Fibroblast of skin of right biceps (primary cell): ENCODE results near the gene OR7A17.

Experiments
- DNase-seq: peaks from one replicate; pipeline ENCODE4 v3.0.0-alpha.2; 2013

The OR7A17 gene

DNA sequence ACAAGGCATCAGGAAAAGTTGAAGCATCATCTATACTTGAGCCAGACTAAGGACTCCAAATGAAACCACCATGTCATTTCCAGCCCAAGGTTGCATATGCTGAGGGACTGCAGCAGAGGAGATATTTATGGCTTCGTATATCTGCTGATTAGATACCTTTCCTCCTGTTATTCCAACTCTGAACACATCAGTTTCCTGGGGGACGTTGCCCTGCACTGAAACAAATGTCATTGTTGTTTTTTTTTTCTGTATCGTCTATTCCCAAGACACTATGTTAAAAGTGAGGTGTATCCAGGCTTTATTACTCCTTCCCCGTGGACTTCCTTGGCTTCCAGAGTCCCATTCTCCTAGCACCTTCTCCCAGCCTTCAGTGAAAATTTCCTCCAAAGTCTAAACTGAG is at the start of gene OR7A17:
Gene OR7A17, minus strand, starts transcription at position 101 of the 400 bp plus-strand sequence. CDS start 4,777 bp downstream, outside the sequence.
- DNase-seq, result no peak

- no peak for DNase-seq
Measured at GRCh38 chr19:14933506-14933905, 47.6 kb upstream of the OR7A17 start.

DNA sequence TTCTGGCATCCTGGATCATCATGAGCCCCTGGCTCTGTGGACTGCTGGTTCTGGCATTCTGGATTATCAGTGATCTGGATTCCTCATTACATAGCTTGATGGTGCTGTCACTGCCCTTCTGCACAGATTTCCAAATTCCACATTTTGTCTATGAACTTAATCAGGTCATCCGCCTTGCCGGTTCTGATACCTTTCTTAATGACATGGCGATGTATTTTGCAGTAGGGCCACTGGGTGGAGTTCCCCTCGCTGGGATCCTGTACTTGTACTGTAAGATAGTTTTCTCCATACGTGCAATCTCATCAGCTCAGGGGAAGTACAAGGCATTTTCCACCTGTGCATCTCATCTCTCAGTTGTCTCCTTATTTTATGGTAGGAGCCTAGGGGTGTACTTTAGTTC is 30.9 kb upstream of the OR7A17 start:
- DNase-seq, result no peak

GRCh38 chr19:14915116-14915515 is 29.2 kb upstream of the OR7A17 start:
- DNase-seq, result no peak

GRCh38 chr19:14906711-14907110 is 20.8 kb upstream of the OR7A17 start:
- no peak for DNase-seq

GRCh38 chr19:14901675-14902260 is 15.8 kb upstream of the OR7A17 start:
- DNase-seq, result no peak

DNA sequence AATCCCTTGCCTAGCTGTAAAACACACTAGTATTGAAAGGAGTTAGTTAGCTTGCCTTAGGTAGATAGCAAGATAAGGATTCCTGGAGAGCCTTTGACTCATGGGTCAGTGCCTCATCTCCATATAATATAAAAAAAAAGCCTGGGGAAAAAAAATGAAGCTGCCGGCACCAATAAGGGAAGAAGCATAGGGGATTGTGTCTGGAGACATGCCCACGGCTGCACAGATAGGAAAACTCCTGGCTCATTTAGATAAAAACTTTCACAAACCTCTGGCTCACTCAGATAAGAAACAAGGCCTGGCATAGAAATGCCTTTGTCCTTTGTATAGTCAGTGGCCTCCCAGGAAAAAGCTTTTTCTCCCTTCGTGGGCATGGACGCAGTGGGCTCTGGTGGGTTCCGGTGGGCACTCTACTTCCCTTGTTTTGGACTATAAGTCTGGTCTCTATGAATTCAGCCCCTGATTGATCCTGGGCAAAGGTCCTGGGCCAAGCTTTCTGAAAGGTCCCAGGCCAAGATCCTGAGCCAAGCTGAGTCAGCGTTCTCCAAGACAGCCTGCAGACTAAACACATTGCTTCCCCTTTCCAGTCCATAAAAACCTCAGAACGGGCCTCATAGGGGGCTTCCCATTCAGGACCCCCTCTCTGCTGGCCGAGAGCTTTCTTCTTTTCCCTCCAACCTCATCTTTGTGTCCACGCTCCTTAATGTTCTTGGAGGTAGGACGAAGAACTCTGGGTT is 4.9 kb upstream of the OR7A17 start:
- DNase-seq, result no peak

DNA sequence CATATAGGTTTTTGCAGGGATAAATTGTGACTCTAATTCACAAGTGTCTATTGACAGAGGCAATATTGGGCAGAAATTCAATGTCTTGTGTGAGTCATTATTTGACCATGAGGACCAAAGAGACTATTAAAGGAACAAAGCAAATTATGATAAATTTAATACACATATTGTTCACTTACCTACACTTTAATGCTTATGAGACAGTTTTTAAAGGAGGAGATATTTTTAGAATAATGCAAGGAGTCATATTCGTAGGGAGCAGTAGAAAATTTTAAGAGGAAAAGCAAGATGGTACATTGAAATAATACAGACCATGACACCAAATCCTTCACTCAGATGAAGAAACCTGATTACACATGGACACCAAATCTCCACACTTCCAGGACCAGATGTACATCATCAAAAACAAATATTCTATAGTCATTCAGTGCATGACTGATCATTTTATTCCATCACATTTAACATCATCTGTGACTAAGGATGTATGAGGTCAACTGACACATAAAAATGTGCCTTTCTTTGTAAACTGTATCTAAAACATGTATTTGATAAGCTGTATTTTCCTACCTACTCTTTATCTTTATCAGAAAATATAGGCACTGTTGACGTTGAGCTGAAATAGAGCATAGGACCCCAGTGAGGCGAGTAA is 4.2 kb upstream of the OR7A17 start:
- no peak for DNase-seq

DNA sequence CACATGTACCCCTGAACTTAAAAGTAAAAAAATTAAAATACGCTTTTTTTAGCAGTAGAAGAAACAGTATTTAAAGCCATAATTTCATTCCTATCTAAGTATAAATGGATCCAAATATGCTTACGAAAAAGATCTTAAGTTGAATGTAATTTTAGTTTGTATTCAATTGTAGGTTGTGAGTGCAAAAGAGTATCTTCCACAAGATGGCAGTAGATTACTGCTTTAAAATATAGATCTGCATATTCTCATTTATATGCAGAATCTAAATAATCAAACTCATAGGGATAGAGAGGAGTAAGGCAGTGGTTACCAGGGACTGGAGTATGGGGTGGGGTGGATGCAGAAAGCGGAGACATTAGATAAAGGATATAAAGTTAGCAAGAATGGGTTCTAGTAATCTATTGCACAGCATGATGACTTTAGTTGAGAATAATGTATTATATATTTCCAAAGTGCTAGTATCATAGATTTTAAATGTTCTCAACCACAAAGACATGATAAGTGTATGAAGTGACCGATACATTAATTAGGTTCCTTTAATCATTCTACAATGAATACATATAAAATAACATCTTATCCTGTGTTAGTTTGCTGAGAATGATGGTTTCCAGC is 14.2 kb downstream of the OR7A17 start:
- DNase-seq, result no peak

DNA sequence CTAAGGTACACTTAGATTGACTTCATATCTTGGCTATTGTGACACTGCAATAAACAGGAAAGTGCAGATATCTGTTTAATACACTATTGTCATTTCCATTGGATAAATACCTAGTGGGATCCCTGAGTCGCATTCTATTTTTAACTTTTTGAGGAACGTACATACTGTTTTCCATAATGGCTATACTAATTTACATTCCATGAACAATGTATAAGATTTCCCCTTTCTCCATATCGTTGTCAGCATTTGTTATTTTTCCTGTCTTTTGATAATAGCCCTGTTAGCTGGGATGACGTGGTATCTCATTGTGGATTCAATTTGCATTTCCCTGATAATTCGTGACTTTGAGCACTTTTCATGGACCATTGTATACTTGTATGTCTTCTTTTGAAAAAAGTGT is 17.4 kb downstream of the OR7A17 start:
- no peak for DNase-seq

- no peak for DNase-seq
Measured at GRCh38 chr19:14848822-14849221, 37.1 kb downstream of the OR7A17 start, which contains the start of gene OR7A10. OR7A10 (minus strand) TSS chr19:14848922; CDS start chr19:14841877, 7,045 bp downstream.

- no peak for DNase-seq
Measured at GRCh38 chr19:14843578-14843977, 42.4 kb downstream of the OR7A17 start.

DNA sequence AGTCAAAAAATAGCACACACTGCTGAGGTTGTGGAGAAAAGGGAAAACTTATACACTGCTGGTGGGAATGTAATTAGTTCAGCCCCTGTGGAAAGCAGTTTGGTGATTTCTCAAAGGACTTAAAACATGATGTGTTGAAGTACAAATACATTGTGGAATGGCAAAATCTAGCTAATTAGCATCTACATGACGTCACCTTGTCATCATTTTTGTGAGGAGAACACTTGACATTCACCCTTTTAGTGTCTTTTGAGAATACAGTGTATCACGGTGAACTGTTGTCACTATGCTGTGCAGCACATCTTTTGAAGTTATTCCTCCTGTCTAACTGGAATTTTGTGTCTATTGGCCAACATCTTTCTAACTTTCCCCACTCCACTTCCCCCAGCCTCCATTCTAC is 42.8 kb downstream of the OR7A17 start:
- no peak for DNase-seq

GRCh38 chr19:14840206-14840605 is 45.7 kb downstream of the OR7A17 start:
- no peak for DNase-seq

DNA sequence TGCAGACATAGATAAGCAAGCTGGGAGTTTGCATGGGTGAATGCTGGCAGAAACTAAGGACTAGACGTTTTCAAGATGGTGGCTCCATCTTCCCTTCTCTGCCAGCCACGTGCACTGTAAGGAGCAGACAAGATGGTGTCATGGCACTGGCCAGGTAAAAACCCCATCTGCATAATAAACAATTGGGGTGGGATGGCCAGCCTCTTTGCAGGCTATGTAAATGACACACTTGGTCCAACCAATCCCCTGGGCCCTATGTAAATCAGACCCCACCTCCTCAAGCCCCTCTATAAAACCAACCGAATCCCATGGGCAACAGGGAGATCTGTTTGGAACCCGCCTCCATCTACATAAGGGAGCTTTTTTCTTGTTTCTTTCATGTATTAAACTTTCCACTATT is 48.5 kb downstream of the OR7A17 start:
- no peak for DNase-seq

DNA sequence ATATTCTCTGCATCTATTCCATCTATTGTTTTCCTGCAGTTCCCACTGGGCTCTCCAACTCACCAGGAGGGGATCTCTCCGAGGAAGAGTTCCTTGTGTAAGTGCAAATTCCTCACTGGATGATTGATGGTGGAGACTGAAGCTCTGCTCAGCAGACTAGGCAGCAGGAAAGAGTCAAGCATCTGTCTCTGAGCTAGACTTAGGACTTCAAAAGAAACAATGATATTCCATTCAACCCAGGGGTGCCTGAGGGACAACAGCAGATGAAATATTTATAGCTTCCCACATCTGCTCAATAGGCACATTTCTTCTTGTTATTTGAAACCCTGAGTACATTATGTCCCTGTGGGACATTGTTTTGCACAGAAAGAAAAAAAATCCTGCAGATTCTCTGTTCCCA is 50.9 kb downstream of the OR7A17 start, which contains the start of the genes OR7A5 and OR7C1:
Gene OR7A5, minus strand, starts transcription at position 175 of the 400 bp plus-strand sequence. CDS start 6,944 bp downstream, outside the sequence.
Gene OR7C1, minus strand, starts transcription at position 175 of the 400 bp plus-strand sequence. CDS start 35,049 bp downstream, outside the sequence.
- no peak for DNase-seq

- DNase-seq, result no peak
Measured at GRCh38 chr19:14830702-14831101, 55.2 kb downstream of the OR7A17 start.
